H1 (cell line): ENCODE measurements around the gene AP2B1. TPM values are rescaled to one million over a fixed set of nuclear protein-coding genes. Genes with fewer than 3 reads are reported as not detected.

Source experiments
- CTCF ChIA-PET: fragments of 300-600 bp; sonication (Branson Sonifier 250); formaldehyde crosslinking; loops from one replicate; lab custom pipeline; 2021; ENCODE audit not compliant: partially characterized antibody; lab: Charles Lee
- POLR2A ChIA-PET: fragments of 300-600 bp; sonication (Branson Sonifier 250); formaldehyde crosslinking; loops from one replicate; lab custom pipeline; 2021; ENCODE audit warnings: inconsistent platforms; ENCODE audit not compliant: partially characterized antibody; lab: Charles Lee
- DNase-seq, 2 experiments: peaks; one replicate each; pipeline versions ENCODE4 v3.0.0 to v3.0.0-alpha.2; 2010 to 2022; ENCODE audit warnings: low spot score in 2 of 2, low read depth in 1 of 2, mixed read lengths in 1 of 2
- FAIRE-seq: peaks from 2 replicates; lab custom pipeline; 2011; peaks lifted over from hg19 to GRCh38; lab: Jason Lieb, UNC
- H2AFZ ChIP-seq: 2 replicates; pipeline ENCODE4 v1.8.1; 2012; ENCODE audit warnings: low read length, inconsistent platforms
- H2AK5ac ChIP-seq: 2 replicates; pipeline ENCODE4 v1.6.1; 2013; ENCODE audit warnings: low read depth, low read length
- H2BK120ac ChIP-seq: replicated peaks from 2 replicates; pipeline ENCODE3; 2013; ENCODE audit warnings: low read depth, low read length, inconsistent platforms
- H2BK12ac ChIP-seq: 2 replicates; pipeline ENCODE4 v1.6.1; 2013; ENCODE audit warnings: low read depth, low read length
- H2BK15ac ChIP-seq: 2 replicates; pipeline ENCODE4 v1.6.1; 2013; ENCODE audit warnings: low read length
- H2BK20ac ChIP-seq: 2 replicates; pipeline ENCODE4 v1.6.1; 2013; ENCODE audit warnings: low read length
- H2BK5ac ChIP-seq: 2 replicates; pipeline ENCODE4 v1.6.1; 2013; ENCODE audit warnings: low read depth, low read length
- H3K14ac ChIP-seq: 2 replicates; pipeline ENCODE4 v1.6.1; 2013; ENCODE audit warnings: inconsistent platforms; ENCODE audit not compliant: insufficient read length
- H3K18ac ChIP-seq: 2 replicates; pipeline ENCODE4 v1.6.1; 2013; ENCODE audit warnings: low read length; ENCODE audit errors: extremely low read depth
- H3K23ac ChIP-seq: 2 replicates; pipeline ENCODE4 v1.6.1; 2013; ENCODE audit warnings: inconsistent platforms; ENCODE audit not compliant: insufficient read length
- H3K23me2 ChIP-seq: 2 replicates; pipeline ENCODE4 v1.6.1; 2013; ENCODE audit warnings: low read depth, low read length
- H3K27ac ChIP-seq: 2 replicates; pipeline ENCODE4 v1.6.1; 2011; ENCODE audit warnings: low read depth, low read length, inconsistent platforms
- H3K27me3 ChIP-seq, 4 experiments: replicated peaks in 1 of 4; 1 replicate in 1 of 4; 2 replicates in 3 of 4; pipeline versions ENCODE4 v1.6.1 to v1.8.1; 2011 to 2013; ENCODE audit warnings: low read length in 3 of 4, mild to moderate bottlenecking in 3 of 4, inconsistent platforms in 2 of 4, mixed read lengths in 2 of 4, moderate library complexity in 1 of 4; ENCODE audit not compliant: control insufficient read depth in 3 of 4, insufficient read depth in 3 of 4; ENCODE audit errors: extremely low read depth in 1 of 4
- H3K36me3 ChIP-seq, 4 experiments: 2 replicates each; pipeline versions ENCODE4 v1.6.1 to v1.8.1; 2011 to 2013; ENCODE audit warnings: mild to moderate bottlenecking in 4 of 4, low read length in 3 of 4, moderate library complexity in 2 of 4, control low read depth in 1 of 4, inconsistent platforms in 1 of 4; ENCODE audit not compliant: insufficient read depth in 4 of 4, control insufficient read depth in 2 of 4
- H3K4ac ChIP-seq: replicated peaks from 2 replicates; pipeline ENCODE3; 2013; ENCODE audit warnings: low read length, low read depth, mixed read lengths, inconsistent platforms; ENCODE audit not compliant: insufficient read length
- H3K4me1 ChIP-seq, 4 experiments: replicated peaks in 1 of 4; 1 replicate in 1 of 4; 2 replicates in 3 of 4; pipeline versions ENCODE4 v1.6.1 to v1.8.1; 2011 to 2013; ENCODE audit warnings: low read length in 3 of 4, inconsistent platforms in 2 of 4, mixed read lengths in 1 of 4; ENCODE audit not compliant: insufficient read depth in 4 of 4, control insufficient read depth in 3 of 4
- H3K4me2 ChIP-seq, 2 experiments: 2 replicates each; pipeline versions ENCODE4 v1.6.1 to v1.8.1; 2011 to 2013; ENCODE audit warnings: low read depth in 2 of 2, low read length in 2 of 2, control low read depth in 1 of 2, inconsistent platforms in 1 of 2, mild to moderate bottlenecking in 1 of 2; ENCODE audit not compliant: insufficient read depth in 1 of 2
- H3K4me3 ChIP-seq, 4 experiments: fragments of 200-600, 300-600 bp in 1 of 4; sonication (generic), shearing (Covaris generic), sonication (Bioruptor Twin) in 1 of 4; 2 replicates each; pipeline versions ENCODE4 v1.5.1 to v1.8.1; 2011 to 2016; ENCODE audit warnings: low read length in 4 of 4, low read depth in 3 of 4, control low read depth in 2 of 4, inconsistent platforms in 2 of 4, mild to moderate bottlenecking in 2 of 4, mixed read lengths in 1 of 4, moderate library complexity in 1 of 4; ENCODE audit not compliant: insufficient read depth in 2 of 4; ENCODE audit errors: extremely low read depth in 1 of 4
- H3K56ac ChIP-seq: replicated peaks from 2 replicates; pipeline ENCODE3; 2013; ENCODE audit warnings: low read depth, mild to moderate bottlenecking, mixed read lengths, low read length, inconsistent platforms; ENCODE audit not compliant: insufficient read length
- H3K79me1 ChIP-seq: 2 replicates; pipeline ENCODE4 v1.6.1; 2013; ENCODE audit warnings: low read depth, low read length, control low read depth
- H3K79me2 ChIP-seq, 2 experiments: 2 replicates each; pipeline versions ENCODE4 v1.6.1 to v1.8.1; 2012 to 2013; ENCODE audit warnings: low read length in 2 of 2, mild to moderate bottlenecking in 2 of 2, inconsistent platforms in 1 of 2; ENCODE audit not compliant: insufficient read depth in 2 of 2, control insufficient read depth in 1 of 2
- H3K9ac ChIP-seq, 4 experiments: replicated peaks in 1 of 4; 1 replicate in 1 of 4; 2 replicates in 3 of 4; pipeline versions ENCODE4 v1.6.1 to v1.8.1; 2011 to 2013; ENCODE audit warnings: low read depth in 3 of 4, low read length in 3 of 4, control low read depth in 2 of 4, mild to moderate bottlenecking in 2 of 4, moderate library complexity in 2 of 4, inconsistent platforms in 1 of 4; ENCODE audit errors: extremely low read depth in 1 of 4
- H3K9me3 ChIP-seq, 2 experiments: 2 replicates each; pipeline versions ENCODE4 v1.6.1 to v1.8.1; 2012 to 2013; ENCODE audit warnings: mild to moderate bottlenecking in 2 of 2, moderate library complexity in 2 of 2, control low read depth in 1 of 2, inconsistent platforms in 1 of 2, low read depth in 1 of 2, low read length in 1 of 2, mixed read lengths in 1 of 2; ENCODE audit not compliant: insufficient read depth in 2 of 2
- H4K20me1 ChIP-seq, 2 experiments: replicated peaks in 1 of 2; 2 replicates each; pipeline versions ENCODE3 to v1.8.1; 2011 to 2013; ENCODE audit warnings: inconsistent platforms in 2 of 2, low read length in 2 of 2, mild to moderate bottlenecking in 1 of 2; ENCODE audit not compliant: insufficient read depth in 2 of 2, control insufficient read depth in 1 of 2
- H4K5ac ChIP-seq: 2 replicates; pipeline ENCODE4 v1.6.1; 2013; ENCODE audit warnings: low read length, low read depth, mixed read lengths, inconsistent platforms; ENCODE audit not compliant: insufficient read length
- H4K8ac ChIP-seq: 2 replicates; pipeline ENCODE4 v1.8.0; 2013; ENCODE audit warnings: mild to moderate bottlenecking, moderate library complexity, low read length, inconsistent platforms; ENCODE audit not compliant: insufficient read depth; ENCODE audit errors: extremely low read depth
- H4K91ac ChIP-seq: replicated peaks from 2 replicates; pipeline ENCODE3; 2013; ENCODE audit warnings: low read length, mixed read lengths, inconsistent platforms; ENCODE audit not compliant: insufficient read length
- ATF3 ChIP-seq: IDR thresholded peaks from 2 replicates; pipeline ENCODE4 v1.6.1; 2011; ENCODE audit warnings: low read depth, mild to moderate bottlenecking, low read length; ENCODE audit not compliant: insufficient read depth
- CEBPB ChIP-seq: IDR thresholded peaks from 2 replicates; pipeline ENCODE4 v1.6.1; 2012; ENCODE audit warnings: low read depth, low read length
- JUND ChIP-seq: IDR thresholded peaks from 2 replicates; pipeline ENCODE4 v1.6.1; 2011; ENCODE audit warnings: mild to moderate bottlenecking, improper control_type of control experiment, low read length
- RXRA ChIP-seq: IDR thresholded peaks from 2 replicates; pipeline ENCODE4 v1.6.1; 2011; ENCODE audit warnings: low read depth, mild to moderate bottlenecking, low read length, moderate library complexity; ENCODE audit not compliant: insufficient read depth
- SRF ChIP-seq: IDR thresholded peaks from 2 replicates; pipeline ENCODE4 v1.6.1; 2011; ENCODE audit warnings: mild to moderate bottlenecking, low read depth, low read length, moderate library complexity
- TCF12 ChIP-seq: IDR thresholded peaks from 2 replicates; pipeline ENCODE4 v1.6.1; 2011; ENCODE audit warnings: low read depth, mild to moderate bottlenecking, low read length
- WGBS, 2 experiments: shearing (Covaris generic) in 1 of 2; methylation state at CpG; one replicate each; pipeline versions ENCODE4 v1.1.6 to v1.1.7; 2013 to 2015; ENCODE audit warnings: low lambda C conversion rate in 2 of 2, mixed read lengths in 2 of 2, inconsistent platforms in 1 of 2, low coverage in 1 of 2, missing lambda C conversion rate in 1 of 2; ENCODE audit not compliant: insufficient replicate concordance in 2 of 2, insufficient coverage in 1 of 2, insufficient read length in 1 of 2; ENCODE audit errors: extremely low coverage in 1 of 2, missing lambda C conversion rate in 1 of 2; 5-methylcytosine and 5-hydroxymethylcytosine counted together
- polyA plus RNA-seq, 7 experiments: library from polyadenylated mRNA; depleted of rRNA in 3 of 7; stranded (reverse) in 5 of 7; unstranded in 2 of 7; fragments of >200 nt in 5 of 7; fragments of 200-250 nt in 2 of 7; gene quantifications; 1 replicate in 5 of 7; 2 replicates in 1 of 7; 4 replicates in 1 of 7; pipeline versions ENCODE4 v1.2.1 to v1.2.3, GENCODE V29; 2011 to 2013; ENCODE audit warnings: missing spikeins in 2 of 7, mixed read lengths in 2 of 7
- total RNA-seq: library from RNA; stranded (reverse); fragmentation: NEBNext Ultra II Directional; extraction: Animal tissue kit (Norgen Biotek cat#: 25700); gene quantifications from 2 replicates; pipeline ENCODE4 v1.2.1, GENCODE V29; 2021

Gene AP2B1
- total and polyA plus RNA-seq, 2 of the 8 experiments (the other 6 are each of a cell fraction or from before 2014, with no cell fraction given), result 95.5 to 199 TPM

- WGBS, 2 experiments, result 34% methylated on average over 4 of the region's 4 CpGs; no CpG with 5 or more reads in 1 of the 2 experiments
These were observed 142.3 kb downstream of the AP2B1 start for GRCh38 chr17:35729405-35729833.

More at GRCh38 chr17:35729405-35729833, 142.3 kb downstream of the AP2B1 start:
- no peak overlapping the region for H2BK120ac ChIP-seq
- DNase-seq (peak in 1 of 2 experiments; percentile 46), FAIRE-seq (no peak)
- H3K79me1 ChIP-seq, result peaks cover 2% of the 10 kb centered on the region; the same call in 1 of the 2 replicates
- H3K4ac ChIP-seq, result no peak overlapping the region
- H3K9ac ChIP-seq, result no peak overlapping the region
- peaks cover 2 to 11% of the 10 kb centered on the region in 2 experiments for H4K20me1 ChIP-seq
- H3K56ac ChIP-seq, result no peak overlapping the region
- no peaks in the 10 kb centered on the region for H3K79me2 ChIP-seq
- peak overlapping the region; percentile 4 to 30; a peak in 2 of 4 replicates for H3K4me2 ChIP-seq
- H2BK12ac ChIP-seq, result no peak overlapping the region
- H3K18ac ChIP-seq, result no peak overlapping the region
- no peak overlapping the region for H2AK5ac ChIP-seq
- no peaks in the 10 kb centered on the region for H3K9me3 ChIP-seq
- no peak overlapping the region for H2BK15ac ChIP-seq
- 0 out of 8 replicates have a peak overlapping the region, but pooled peaks of 1 of the 4 experiments have one; percentile 4 for H3K4me3 ChIP-seq
- peaks cover 0 to 8% (median 2%) of the 10 kb centered on the region in 4 experiments; a peak in 5 of 8 replicates for H3K36me3 ChIP-seq
- ChIA-PET POLR2A (interaction anchor here (0.9 to 1.2 kb wide), 2 partner anchors 79 to 143 kb away, joined by 4 read pairs; partner anchors contain the start of genes AP2B1 and TAF15), CTCF (interaction anchor here (1.0 to 9.8 kb wide), 6 partner anchors 12 to 117 kb away, joined by 3 to 45 read pairs (median 10); no protein-coding TSS in a partner anchor)
- TF ChIP-seq SRF (peak; percentile 45; the same call in 1 of the 2 replicates), CEBPB (peak; percentile 80), TCF12 (no peak), ATF3 (0 out of 2 replicates have a peak, but pooled peaks have one; percentile 40), RXRA (no peak), JUND (0 out of 2 replicates have a peak, but pooled peaks have one; percentile 23)
- no peak overlapping the region for H4K91ac ChIP-seq
- H2BK5ac ChIP-seq, result no peak overlapping the region
- peaks cover 7 to 28% (median 8%) of the 10 kb centered on the region in 4 experiments; a peak in 6 of 7 replicates for H3K4me1 ChIP-seq
- no peak overlapping the region for H4K5ac ChIP-seq
- H3K27me3 ChIP-seq, result peaks cover 0 to 8% (median 5%) of the 10 kb centered on the region in 4 experiments; a peak in 4 of 7 replicates
- no peak overlapping the region for H2BK20ac ChIP-seq
- no peak overlapping the region for H3K23ac ChIP-seq
- H3K27ac ChIP-seq, result no peak overlapping the region
- no peak overlapping the region for H2AFZ ChIP-seq
- H4K8ac ChIP-seq, result no peak overlapping the region
- H3K14ac ChIP-seq, result no peak overlapping the region
- peaks cover 9% of the 10 kb centered on the region; the same call in 1 of the 2 replicates for H3K23me2 ChIP-seq
